Activated CD8-positive, alpha-beta memory T cell treated with anti-CD3 and anti-CD28 coated beads, Interleukin-2, amount 50 U/mL, for 1 hour (primary cell): ENCODE results near the gene MTMR3.
"Not testable (repeated sequence)": the region's sequence is repeated elsewhere in the genome, so short reads cannot be mapped to it uniquely, and the experiment has no call there.

ENCODE experiments used
- DNase-seq: peaks from one replicate; pipeline ENCODE4 v3.0.0-alpha.2; 2020; ENCODE audit errors: extremely low read depth

MTMR3 gene

DNA sequence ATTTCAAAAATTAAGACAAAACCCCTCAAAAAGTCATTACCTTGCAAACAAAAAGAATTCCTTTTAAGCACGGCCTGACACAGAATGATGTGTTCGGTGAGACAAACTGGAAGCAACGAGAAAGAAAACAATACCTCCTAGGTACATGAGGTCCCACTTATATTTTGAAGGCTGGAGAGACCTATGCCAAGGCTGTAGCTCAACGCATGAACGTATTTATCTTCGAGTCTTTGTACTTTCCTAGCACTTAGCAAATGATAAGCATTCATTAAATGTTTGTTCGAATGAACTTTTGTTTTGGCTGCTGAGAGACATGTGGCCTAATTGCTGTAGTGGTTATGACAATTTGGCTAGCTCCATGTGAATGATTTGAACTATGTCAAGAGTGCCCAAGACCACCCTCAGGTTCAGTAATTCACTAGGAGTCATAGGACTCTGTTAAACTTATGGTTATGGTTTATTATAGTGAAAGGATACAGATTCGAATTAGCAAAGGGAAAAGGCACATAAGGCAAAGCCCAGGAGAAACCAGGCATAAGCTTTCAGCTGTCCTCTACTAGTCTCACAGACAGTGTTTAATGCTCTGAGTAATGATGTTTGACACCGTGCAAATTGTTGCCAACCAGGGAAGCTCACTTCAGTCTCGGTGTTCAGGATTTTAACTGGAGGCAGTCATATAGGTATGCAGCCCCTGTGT, 171.2 kb downstream of the MTMR3 start:
- DNase-seq = no peak

DNA sequence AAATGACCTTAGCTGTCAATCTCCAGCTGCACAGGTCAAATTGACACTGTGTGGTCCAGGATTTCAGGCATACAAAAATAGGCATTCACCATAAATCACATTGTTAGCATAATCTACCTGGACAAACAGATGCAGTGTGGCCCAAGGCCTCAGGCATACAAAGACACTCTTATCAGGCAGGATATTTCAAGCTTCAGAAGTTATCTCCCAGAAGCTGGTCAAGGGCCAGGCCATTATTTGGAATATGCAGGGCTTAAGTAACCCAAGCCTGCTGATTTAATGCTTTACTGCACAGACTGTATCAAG, 171.7 kb downstream of the MTMR3 start:
- no peak for DNase-seq

GRCh38 chr22:30056015-30056414, 173.0 kb downstream of the MTMR3 start:
- DNase-seq = no peak

- no peak for DNase-seq
These were observed 174.4 kb downstream of the MTMR3 start for GRCh38 chr22:30057375-30057774.

- DNase-seq = not testable (repeated sequence)
These were observed 176.5 kb downstream of the MTMR3 start for GRCh38 chr22:30059346-30060020.

GRCh38 chr22:30061094-30061493, 178.1 kb downstream of the MTMR3 start:
- DNase-seq = not testable (repeated sequence)

GRCh38 chr22:30062259-30062658, 179.3 kb downstream of the MTMR3 start:
- DNase-seq = no peak

GRCh38 chr22:30062950-30063349, 180.0 kb downstream of the MTMR3 start:
- no peak for DNase-seq

DNA sequence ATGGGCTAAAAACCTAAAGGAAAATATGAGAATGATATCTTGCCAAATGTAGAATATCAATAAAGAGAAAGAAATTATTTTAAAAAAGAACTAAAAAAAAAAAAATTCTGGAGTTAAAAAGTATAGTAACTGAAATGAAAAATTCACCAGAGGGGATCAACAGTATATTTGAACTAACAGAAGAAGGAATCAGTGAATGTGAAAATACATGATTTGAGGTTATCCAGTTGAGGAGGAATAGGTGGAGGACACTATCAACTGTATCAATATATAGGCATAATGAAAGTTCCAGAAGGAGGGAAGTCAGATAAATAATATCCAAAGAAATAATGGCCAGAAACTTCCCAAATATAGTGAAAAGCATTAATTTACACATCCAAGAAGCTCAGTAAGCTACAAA, 181.2 kb downstream of the MTMR3 start:
- DNase-seq = no peak

DNA sequence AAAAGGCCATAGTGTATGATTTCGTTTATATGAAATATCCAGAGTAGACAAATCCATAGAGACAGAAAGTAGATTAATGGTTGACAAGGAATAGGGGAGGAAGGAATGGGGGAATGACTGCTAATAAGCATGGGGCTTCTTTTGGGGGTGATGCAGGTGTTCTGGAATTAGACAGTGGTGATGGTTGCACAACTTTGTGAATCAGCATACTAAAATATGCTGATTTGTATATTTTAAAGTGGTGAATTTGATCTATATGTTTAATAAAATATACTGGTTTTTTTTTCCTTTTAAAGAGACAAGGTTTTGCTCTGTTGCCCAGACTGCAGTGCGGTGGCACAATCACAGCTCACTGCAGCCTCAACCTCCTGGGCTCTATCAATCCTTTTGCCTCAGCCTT, 190.8 kb downstream of the MTMR3 start:
- DNase-seq = no peak

GRCh38 chr22:30074147-30074546, 191.2 kb downstream of the MTMR3 start:
- DNase-seq = no peak

DNA sequence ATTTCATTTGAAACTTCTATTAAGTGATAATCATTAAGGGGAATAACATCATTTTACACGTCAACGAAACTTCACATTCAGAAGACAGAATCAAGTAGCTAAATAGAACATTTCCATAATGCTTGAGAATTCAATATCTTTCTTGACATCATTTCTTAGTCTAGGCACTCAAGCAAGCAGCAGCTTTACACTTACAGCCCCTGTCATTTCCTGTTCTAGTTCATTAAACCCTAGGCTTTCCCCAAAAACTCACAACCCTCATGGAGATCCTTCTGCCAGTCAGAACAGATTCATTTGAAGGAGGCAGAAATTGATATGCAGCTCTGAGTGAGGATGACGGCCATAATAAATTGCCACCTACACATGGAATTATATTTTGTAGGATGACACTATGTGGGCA, 192.0 kb downstream of the MTMR3 start:
- DNase-seq = no peak

GRCh38 chr22:30077279-30077880, 194.4 kb downstream of the MTMR3 start:
- no peak for DNase-seq

DNA sequence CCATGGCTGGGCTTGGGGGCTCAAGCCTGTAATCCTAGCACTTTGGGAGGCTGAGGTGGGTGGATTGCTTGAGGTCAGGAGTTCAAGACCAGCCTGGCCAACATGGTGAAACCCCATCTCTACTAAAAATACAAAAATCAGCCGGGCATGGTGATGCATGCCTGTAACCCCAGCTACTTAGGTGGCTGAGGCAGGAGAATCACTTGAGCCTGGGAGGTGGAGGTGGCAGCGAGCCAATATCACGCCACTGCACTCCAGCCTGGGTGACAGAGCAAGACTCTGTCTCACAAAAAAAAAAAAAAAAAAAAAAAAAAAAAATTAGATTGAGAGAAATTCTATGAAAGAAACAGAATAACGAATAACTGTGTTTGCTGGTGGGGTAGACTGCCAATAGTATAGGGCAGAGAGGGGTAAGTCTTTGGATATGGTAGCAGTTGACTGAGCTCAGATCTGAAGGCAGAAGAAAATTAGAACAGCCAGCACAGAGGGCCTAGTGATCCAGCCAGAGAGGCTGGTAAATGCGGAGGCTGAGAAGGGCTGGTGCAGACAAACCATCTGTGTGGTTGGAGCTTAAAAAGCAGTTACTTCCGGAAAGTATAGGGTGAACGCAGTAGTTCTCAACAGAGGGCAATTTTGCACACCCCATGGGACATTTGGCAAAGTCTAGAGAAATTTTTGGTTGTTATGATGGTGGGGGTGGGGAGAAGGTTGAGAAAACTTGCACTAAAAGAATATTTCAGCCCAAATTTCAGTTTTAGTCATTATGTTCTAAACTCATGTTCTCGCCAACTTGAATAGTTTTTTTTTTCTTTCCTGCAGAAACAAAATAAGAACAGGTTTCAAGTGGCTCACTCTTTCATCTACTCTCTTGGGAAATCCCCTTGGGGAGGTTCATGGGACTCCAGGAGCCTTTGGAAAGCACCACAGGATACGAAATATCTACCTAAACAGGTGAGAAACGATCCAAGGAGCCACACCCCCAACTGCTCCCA, 195.6 kb downstream of the MTMR3 start:
- DNase-seq = no peak

DNA sequence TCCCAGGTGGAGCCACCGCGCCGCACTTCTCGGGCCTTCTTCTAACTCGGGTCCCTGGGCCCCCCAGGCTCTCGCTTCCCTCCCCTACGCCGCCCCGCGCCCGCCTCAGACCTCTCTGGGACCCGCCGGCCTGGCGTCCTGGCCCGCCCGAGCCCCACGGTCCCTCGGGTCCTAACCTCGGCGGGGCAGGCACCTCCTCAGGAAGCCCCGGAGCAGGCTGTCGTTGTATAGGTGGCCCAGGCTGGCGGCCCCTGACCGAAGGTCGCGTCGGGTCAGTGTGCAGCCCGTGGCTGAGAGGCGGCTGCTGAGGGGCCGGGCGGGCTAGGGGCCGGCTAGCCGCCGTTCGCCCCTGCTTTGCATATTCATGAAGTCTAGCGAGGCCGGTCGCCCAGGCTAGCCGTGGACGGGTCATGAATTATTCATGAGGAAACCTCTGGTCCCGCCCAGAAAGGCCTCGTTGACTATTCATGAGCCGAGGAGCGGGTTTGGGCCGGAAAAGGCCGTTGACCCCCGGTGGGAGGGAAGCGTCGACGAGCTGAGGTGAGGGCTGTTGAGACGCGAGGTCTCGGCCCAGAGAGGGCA, 197.1 kb downstream of the MTMR3 start, which contains the start of gene HORMAD2:
Gene HORMAD2, plus strand, starts transcription at position 513 of the 582 bp plus-strand sequence. CDS start 13,489 bp downstream, outside the sequence.
- DNase-seq = no peak
